Smooth muscle cell (in vitro differentiated cells): ENCODE results near the gene ZNF692. TPM values are rescaled to one million over a fixed set of nuclear protein-coding genes. Genes with fewer than 3 reads are reported as not detected.

Experiments
- DNase-seq: peaks from one replicate; lab custom pipeline; 2025; ENCODE audit not compliant: unreplicated experiment; lab: John Stamatoyannopoulos, UW
- H2AFZ ChIP-seq: fragments of 200-600 bp; sonication (generic); 2 replicates; pipeline ENCODE4 v1.6.0; 2016; ENCODE audit warnings: antibody characterized with exemption, low read depth, mild to moderate bottlenecking
- H3F3A ChIP-seq: fragments of 200-600 bp; sonication (generic); 2 replicates; pipeline ENCODE4 v1.6.0; 2017; ENCODE audit warnings: antibody characterized with exemption, low read depth
- H3K27ac ChIP-seq: fragments of 200-600 bp; sonication (generic); 2 replicates; pipeline ENCODE4 v1.5.1; 2016; ENCODE audit warnings: low read depth, mild to moderate bottlenecking
- H3K27me3 ChIP-seq: fragments of 200-600 bp; sonication (generic); 2 replicates; pipeline ENCODE4 v1.6.1; 2016; ENCODE audit warnings: low read depth, mild to moderate bottlenecking
- H3K36me3 ChIP-seq: fragments of 200-600 bp; sonication (generic); 2 replicates; pipeline ENCODE4 v1.5.1; 2016; ENCODE audit warnings: low read depth
- H3K4me1 ChIP-seq: fragments of 200-600 bp; sonication (generic); 2 replicates; pipeline ENCODE4 v1.5.1; 2016; ENCODE audit warnings: low read depth
- H3K4me2 ChIP-seq: fragments of 200-600 bp; sonication (generic); 2 replicates; pipeline ENCODE4 v1.6.0; 2016; ENCODE audit warnings: mild to moderate bottlenecking
- H3K4me3 ChIP-seq: fragments of 200-600 bp; sonication (generic); 2 replicates; pipeline ENCODE4 v1.5.1; 2016; ENCODE audit warnings: mild to moderate bottlenecking
- H3K79me2 ChIP-seq: fragments of 200-600 bp; sonication (generic); 2 replicates; pipeline ENCODE4 v1.6.0; 2016; ENCODE audit warnings: low read depth, mild to moderate bottlenecking
- H3K9ac ChIP-seq: fragments of 200-600 bp; sonication (generic); 2 replicates; pipeline ENCODE4 v1.6.0; 2016; ENCODE audit warnings: low read depth
- H3K9me3 ChIP-seq: fragments of 200-600 bp; sonication (generic); replicated peaks from 2 replicates; pipeline ENCODE4 v1.5.1; 2016; ENCODE audit warnings: low read depth
- H4K20me1 ChIP-seq: fragments of 200-600 bp; sonication (generic); 2 replicates; pipeline ENCODE4 v1.6.0; 2016; ENCODE audit warnings: low read depth
- CTCF ChIP-seq: fragments of 200-600 bp; sonication (generic); IDR thresholded peaks from 2 replicates; pipeline ENCODE4 v1.5.1; 2017; ENCODE audit warnings: borderline replicate concordance, mild to moderate bottlenecking, antibody characterized with exemption; ENCODE audit not compliant: insufficient read depth, poor library complexity, severe bottlenecking
- WGBS: methylation state at CpG from one replicate; pipeline ENCODE4 v1.1.7; 2016; ENCODE audit warnings: low lambda C conversion rate; 5-methylcytosine and 5-hydroxymethylcytosine counted together
- polyA plus RNA-seq: library from polyadenylated mRNA; unstranded; fragments of >200 nt; fragmentation: Nextera tagmentation; extraction: Ambion mirVana; gene quantifications from 2 replicates; pipeline ENCODE4 v1.2.1, GENCODE V29; 2016
- total RNA-seq: library from RNA; depleted of rRNA; stranded (reverse); fragments of >200 nt; gene quantifications from 2 replicates; pipeline ENCODE4 v1.2.3, GENCODE V29; 2014

ZNF692 gene
- total and polyA plus RNA-seq, 2 experiments from 2014 or later = 24.8 to 25.9 TPM

DNA sequence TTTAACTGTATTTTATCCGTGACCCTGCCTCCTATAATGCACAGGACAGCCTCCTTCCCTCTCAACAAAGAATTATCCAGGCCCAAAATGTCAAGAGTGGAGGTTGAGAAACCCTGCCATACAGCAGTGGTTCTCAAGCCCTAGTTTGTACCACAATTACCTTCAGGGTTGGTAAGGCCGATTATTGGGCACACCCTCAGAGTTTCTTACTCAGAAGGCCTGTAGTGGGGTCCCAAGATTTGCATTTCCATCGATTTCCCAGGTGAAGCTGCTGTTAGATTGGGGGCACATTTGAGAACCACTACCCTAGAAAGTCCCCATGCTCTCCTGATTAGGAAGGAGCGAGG is 46.8 kb upstream of the ZNF692 start:
- Histone ChIP-seq H3K36me3 (no peaks in the 10 kb centered on the region), H3K9ac (peak overlapping the region; percentile 52), H4K20me1 (no peaks in the 10 kb centered on the region), H3K79me2 (peaks cover 19% of the 10 kb centered on the region), H3K4me3 (peak overlapping the region; percentile 72), H2AFZ (peak overlapping the region; percentile 99), H3F3A (peaks cover 12% of the 10 kb centered on the region), H3K4me1 (peaks cover 13% of the 10 kb centered on the region), H3K9me3 (no peaks in the 10 kb centered on the region), H3K27me3 (peaks cover 6% of the 10 kb centered on the region), H3K27ac (no peak overlapping the region), H3K4me2 (peak overlapping the region; percentile 87)
- no peak for TF ChIP-seq CTCF
- no peak for DNase-seq
- WGBS = 39% methylated on average over 4 of the region's 4 CpGs

DNA sequence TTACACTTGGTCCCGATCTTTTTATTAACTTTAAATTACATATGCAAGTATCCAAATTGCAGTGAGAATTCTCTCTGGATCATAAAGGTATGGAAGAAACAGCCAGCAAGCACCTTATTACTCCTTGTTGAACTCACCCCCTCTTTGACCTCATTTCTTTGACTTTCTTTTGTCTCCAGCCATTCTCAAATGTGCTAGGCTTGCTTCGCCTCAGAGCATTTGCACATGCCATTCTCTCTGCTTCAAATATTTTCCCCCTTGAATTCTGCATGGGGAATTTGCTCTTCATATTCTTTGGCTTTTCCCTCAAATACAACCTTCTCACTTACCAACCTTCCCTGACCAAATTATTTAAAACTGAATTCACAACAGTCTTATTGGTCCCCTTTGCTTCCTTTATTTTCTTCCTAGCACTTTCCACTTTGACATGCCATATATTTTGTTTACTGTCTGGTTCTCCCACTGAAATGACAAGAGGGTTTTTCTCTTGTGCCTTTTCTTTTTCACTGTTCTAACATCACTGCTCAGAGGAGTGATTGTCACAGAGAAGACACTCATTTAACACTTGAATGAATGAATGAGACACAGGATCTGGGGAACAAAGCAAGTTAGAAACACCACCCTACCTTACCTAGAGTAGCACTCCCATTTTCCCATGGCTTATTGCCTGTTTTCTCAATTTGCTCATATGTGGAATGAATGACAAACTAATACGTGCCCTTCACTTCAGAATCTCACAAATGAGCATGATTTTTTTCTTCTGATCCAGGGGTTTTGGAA is 45.7 kb upstream of the ZNF692 start:
- H3K27me3 ChIP-seq = peaks cover 9% of the 10 kb centered on the region

DNA sequence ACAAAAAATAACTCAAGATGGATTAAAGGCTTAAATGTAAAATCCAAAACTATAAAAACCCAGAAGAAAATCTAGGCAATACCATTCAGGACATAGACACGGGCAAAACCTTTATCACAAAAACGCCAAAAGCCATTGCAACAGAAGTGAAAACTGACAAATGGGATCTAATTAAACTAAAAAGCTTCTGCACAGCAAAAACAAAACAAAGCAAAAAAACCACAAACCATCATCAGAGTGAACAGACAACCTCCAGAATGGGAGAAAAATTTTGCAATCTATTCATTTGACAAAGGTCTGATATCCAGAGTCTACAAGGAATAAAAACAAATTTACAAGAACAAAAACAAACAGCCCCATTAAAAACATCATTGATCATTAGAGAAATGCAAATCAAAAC is 42.7 kb upstream of the ZNF692 start:
- Histone ChIP-seq H3K27me3 (peaks cover 9% of the 10 kb centered on the region), H3K4me3 (no peak overlapping the region), H2AFZ (no peak overlapping the region), H4K20me1 (no peaks in the 10 kb centered on the region), H3F3A (peaks cover 12% of the 10 kb centered on the region), H3K27ac (no peak overlapping the region), H3K4me2 (no peak overlapping the region), H3K9me3 (no peaks in the 10 kb centered on the region), H3K79me2 (no peaks in the 10 kb centered on the region), H3K4me1 (no peaks in the 10 kb centered on the region), H3K9ac (no peak overlapping the region), H3K36me3 (no peaks in the 10 kb centered on the region)
- no peak for DNase-seq
- 95% methylated on average over 2 of the region's 2 CpGs for WGBS
- no peak for TF ChIP-seq CTCF

More for the DNA sequence above, 45.7 kb upstream of the ZNF692 start:
- no peaks in the 10 kb centered on the region for H3K9me3 ChIP-seq
- no peak for DNase-seq
- H3F3A ChIP-seq = peaks cover 12% of the 10 kb centered on the region
- WGBS = 97% methylated on average over 3 of the region's 3 CpGs
- H4K20me1 ChIP-seq = no peaks in the 10 kb centered on the region
- no peak for TF ChIP-seq CTCF
- H3K36me3 ChIP-seq = no peaks in the 10 kb centered on the region
- H3K79me2 ChIP-seq = peaks cover 15% of the 10 kb centered on the region
- no peak overlapping the region for H3K9ac ChIP-seq
- H3K4me2 ChIP-seq = no peak overlapping the region
- H3K4me1 ChIP-seq = peaks cover 13% of the 10 kb centered on the region
- H3K4me3 ChIP-seq = no peak overlapping the region
- peak overlapping the region; percentile 99 for H2AFZ ChIP-seq
- no peak overlapping the region for H3K27ac ChIP-seq

GRCh38 chr1:248900637-248901036 is 41.8 kb upstream of the ZNF692 start:
- H3F3A ChIP-seq = peaks cover 11% of the 10 kb centered on the region
- 95% methylated on average over 1 of the region's 1 CpG for WGBS
- peaks cover 9% of the 10 kb centered on the region for H3K27me3 ChIP-seq
- H3K4me2 ChIP-seq = no peak overlapping the region
- H3K4me1 ChIP-seq = no peaks in the 10 kb centered on the region
- no peaks in the 10 kb centered on the region for H3K36me3 ChIP-seq
- TF ChIP-seq CTCF = no peak
- no peak overlapping the region for H3K4me3 ChIP-seq
- no peak overlapping the region for H3K9ac ChIP-seq
- no peak overlapping the region for H3K27ac ChIP-seq
- no peak for DNase-seq
- H3K9me3 ChIP-seq = no peaks in the 10 kb centered on the region
- H3K79me2 ChIP-seq = no peaks in the 10 kb centered on the region
- H4K20me1 ChIP-seq = no peaks in the 10 kb centered on the region
- H2AFZ ChIP-seq = no peak overlapping the region
